ENCODE data around the gene PIGL. TPM values are rescaled to one million over a fixed set of nuclear protein-coding genes. Genes with fewer than 3 reads are reported as not detected.
A peak's percentile ranks its signal among the peaks of the same experiment; 100 is the strongest.

The PIGL gene
- total and polyA plus RNA-seq, 7 donors = 3.0 to 42.4 (median 24.2) TPM

DNA sequence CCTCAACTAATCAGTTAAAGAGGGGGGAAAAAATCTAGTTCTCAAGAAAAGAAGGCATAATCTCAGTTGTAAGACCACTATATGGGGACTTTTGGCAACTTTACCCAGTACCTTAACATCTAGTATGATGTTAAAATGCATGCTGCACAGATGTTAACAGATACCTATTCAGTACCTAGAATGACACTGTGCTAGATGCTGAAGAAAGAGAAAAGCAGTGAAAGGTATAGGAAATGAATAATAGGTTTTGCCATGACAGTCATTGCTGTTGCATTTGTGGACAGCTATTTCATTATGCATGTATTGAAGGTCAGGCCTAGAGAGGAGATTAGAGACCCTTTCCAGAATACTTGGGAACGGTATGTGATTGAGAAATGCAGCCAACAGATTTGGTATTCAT lies 34.5 kb downstream of the PIGL start:
- Histone ChIP-seq H3K9me3 (no peaks in the 10 kb centered on the region), H3K27ac (no peak overlapping the region), H3K4me3 (no peak overlapping the region), H3K27me3 (no peaks in the 10 kb centered on the region), H3K36me3 (no peaks in the 10 kb centered on the region), H3K4me1 (peaks cover 0 to 23% (median 17%) of the 10 kb centered on the region in 4 donors)
- WGBS, 2 donors = 96% methylated on average over 1 of the region's 1 CpG
- TF ChIP-seq POLR2A (IDR thresholded peaks at IDR 0.05) = no peak
- no peak for TF ChIP-seq CTCF (IDR thresholded peaks at IDR 0.05)
- no peak for TF ChIP-seq POLR2AphosphoS5 (IDR thresholded peaks at IDR 0.05)
- TF ChIP-seq EP300 (IDR thresholded peaks at IDR 0.05) = no peak
- DNase-seq = no peak
- intact Hi-C loops (cut with DNase I) = no loop called here

DNA sequence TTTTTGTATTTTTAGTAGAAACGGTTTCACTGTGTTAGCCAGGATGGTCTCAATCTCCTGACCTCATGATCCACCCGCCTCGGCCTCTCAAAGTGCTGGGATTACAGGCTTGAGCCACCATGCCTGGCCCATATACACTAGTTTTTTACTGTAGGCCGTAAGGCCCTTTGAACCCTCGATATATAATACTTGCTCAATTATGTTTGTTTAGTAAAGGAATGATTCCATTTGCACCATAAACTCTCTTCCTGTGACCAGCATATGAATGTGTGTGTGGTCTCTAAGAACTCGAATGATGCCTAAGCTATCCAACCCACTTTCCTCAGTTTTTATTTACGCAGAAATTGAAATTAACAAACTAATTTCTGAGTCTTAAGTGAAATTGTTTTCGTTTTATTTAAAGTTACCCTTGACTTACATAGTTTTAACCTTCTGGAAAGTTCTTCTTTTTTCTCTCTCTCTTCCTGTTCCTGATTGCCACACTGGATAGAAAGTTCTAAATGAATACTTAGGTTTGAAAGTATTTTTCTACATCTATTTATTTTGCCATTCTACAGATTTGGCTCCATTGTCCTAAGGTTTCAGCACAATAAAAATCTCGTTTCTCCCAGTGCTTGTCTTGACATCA lies 37.9 kb downstream of the PIGL start:
- 16 to 65% methylated on average over 9 of the region's 9 CpGs for WGBS, 2 donors
- Histone ChIP-seq H3K36me3 (no peaks in the 10 kb centered on the region), H3K27ac (peak overlapping the region; percentile 57 to 72 (median 64)), H3K4me1 (peaks cover 0 to 20% (median 18%) of the 10 kb centered on the region in 4 donors), H3K9me3 (no peaks in the 10 kb centered on the region), H3K27me3 (no peaks in the 10 kb centered on the region), H3K4me3 (peak overlapping the region in 2 of 4 donors; percentile 11 to 22)
- intact Hi-C loops (cut with DNase I) = no loop called here
- TF ChIP-seq POLR2A (IDR thresholded peaks at IDR 0.05) = no peak
- TF ChIP-seq POLR2AphosphoS5 (IDR thresholded peaks at IDR 0.05) = no peak
- no peak for TF ChIP-seq EP300 (IDR thresholded peaks at IDR 0.05)
- TF ChIP-seq CTCF (IDR thresholded peaks at IDR 0.05) = no peak
- DNase-seq = no peak

DNA sequence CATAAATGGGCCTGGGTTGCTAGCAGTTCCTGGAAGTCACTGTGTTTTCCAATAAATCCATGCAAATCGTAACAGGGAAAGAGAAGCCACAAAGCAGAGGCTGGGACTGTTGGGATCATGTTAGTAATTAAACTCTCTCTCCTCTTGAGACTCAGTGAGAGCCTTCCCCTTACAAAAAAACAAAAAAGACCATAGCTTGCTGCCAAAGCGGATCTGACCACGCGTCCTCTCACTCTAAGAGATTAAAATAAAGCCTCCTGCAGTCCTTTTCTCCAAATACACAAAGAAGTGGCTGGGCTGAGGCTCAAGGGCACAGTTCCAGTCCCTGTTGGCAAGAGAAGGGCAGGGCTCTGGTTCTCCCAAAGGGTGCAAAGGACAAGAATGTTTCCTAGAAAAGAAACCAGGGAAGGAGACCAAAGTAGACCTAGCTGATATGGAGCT lies 38.5 kb downstream of the PIGL start:
- Histone ChIP-seq H3K27ac (peak overlapping the region; percentile 57 to 72 (median 64)), H3K36me3 (no peaks in the 10 kb centered on the region), H3K9me3 (no peaks in the 10 kb centered on the region), H3K27me3 (no peaks in the 10 kb centered on the region), H3K4me1 (peaks cover 0 to 20% (median 18%) of the 10 kb centered on the region in 4 donors), H3K4me3 (peak overlapping the region in 2 of 4 donors; percentile 11 to 22)
- WGBS, 2 donors = 10 to 57% methylated on average over 4 of the region's 4 CpGs
- intact Hi-C loops (cut with DNase I) = no loop called here
- no peak for TF ChIP-seq POLR2A (IDR thresholded peaks at IDR 0.05)
- no peak for TF ChIP-seq POLR2AphosphoS5 (IDR thresholded peaks at IDR 0.05)
- TF ChIP-seq CTCF (IDR thresholded peaks at IDR 0.05) = no peak
- TF ChIP-seq EP300 (IDR thresholded peaks at IDR 0.05) = no peak
- peak; percentile 74 for DNase-seq

DNA sequence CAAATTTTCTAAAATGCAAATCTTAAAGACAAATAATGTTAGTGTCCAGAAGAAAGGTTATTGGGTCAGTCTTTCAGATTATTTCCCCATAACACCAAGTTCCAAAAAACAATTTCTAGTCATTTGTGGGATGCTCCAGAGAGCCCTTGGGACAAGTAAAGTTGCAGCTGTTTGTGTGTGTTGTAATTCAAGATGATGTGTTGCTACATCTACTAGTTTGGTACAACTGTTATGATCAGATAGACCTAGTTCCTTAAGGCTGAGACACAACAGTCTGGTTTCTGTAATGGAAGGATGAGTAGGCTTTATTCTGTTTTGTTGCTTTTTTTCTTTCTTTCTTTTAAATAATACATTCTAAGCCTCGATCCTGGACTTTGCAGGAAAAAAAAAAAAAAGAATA lies 41.9 kb downstream of the PIGL start:
- WGBS, 2 donors = 75 to 89% methylated on average over 1 of the region's 1 CpG
- no peak for DNase-seq
- TF ChIP-seq POLR2AphosphoS5 (IDR thresholded peaks at IDR 0.05) (peak in 2 of 4 donors; percentile 11 to 29), EP300 (IDR thresholded peaks at IDR 0.05) (no peak)
- Histone ChIP-seq H3K36me3 (no peaks in the 10 kb centered on the region), H3K4me1 (peaks cover 0 to 20% (median 18%) of the 10 kb centered on the region in 4 donors), H3K4me3 (no peak overlapping the region), H3K27ac (no peak overlapping the region), H3K27me3 (no peaks in the 10 kb centered on the region), H3K9me3 (no peaks in the 10 kb centered on the region)
- intact Hi-C loops (cut with DNase I) = no loop called here

DNA sequence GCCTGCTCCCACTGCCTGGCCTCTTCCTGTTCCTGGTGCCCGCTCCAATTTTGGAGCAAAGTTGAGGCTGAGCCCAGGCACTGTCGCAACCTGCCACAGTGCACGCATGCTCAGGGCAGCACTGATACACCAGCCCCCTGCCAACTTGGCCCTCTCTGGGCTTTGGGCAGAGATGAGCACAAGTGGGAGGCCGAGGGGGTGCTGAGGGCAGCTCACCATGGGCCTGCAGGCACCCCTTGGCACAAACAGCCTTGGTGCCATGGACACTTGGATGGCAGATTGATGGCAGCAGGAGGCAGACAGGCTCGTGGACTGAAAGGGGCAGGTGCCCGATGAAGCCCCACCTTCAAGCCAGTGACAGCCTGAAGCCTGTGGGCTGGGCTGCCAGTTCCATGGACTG lies 42.9 kb downstream of the PIGL start:
- Histone ChIP-seq H3K27ac (no peak overlapping the region), H3K36me3 (no peaks in the 10 kb centered on the region), H3K4me3 (no peak overlapping the region), H3K27me3 (no peaks in the 10 kb centered on the region), H3K4me1 (peaks cover 0 to 18% (median 15%) of the 10 kb centered on the region in 4 donors), H3K9me3 (no peaks in the 10 kb centered on the region)
- TF ChIP-seq CTCF (IDR thresholded peaks at IDR 0.05) (no peak), POLR2A (IDR thresholded peaks at IDR 0.05) (no peak), POLR2AphosphoS5 (IDR thresholded peaks at IDR 0.05) (no peak), EP300 (IDR thresholded peaks at IDR 0.05) (no peak)
- 95 to 97% methylated on average over 6 of the region's 6 CpGs for WGBS, 2 donors
- intact Hi-C loops (cut with DNase I) = no loop called here
- no peak for DNase-seq

Data from sigmoid colon (tissue), 7 donors.